ENCODE data around the gene TEX19. TPM values are rescaled to one million over a fixed set of nuclear protein-coding genes. Genes with fewer than 3 reads are reported as not detected.
"Not testable (repeated sequence)": the region's sequence is repeated elsewhere in the genome, so short reads cannot be mapped to it uniquely, and the experiment has no call there.

The TEX19 gene
- total and polyA plus RNA-seq, 2 experiments from 2014 or later: 0.10 to 0.66 TPM

DNA sequence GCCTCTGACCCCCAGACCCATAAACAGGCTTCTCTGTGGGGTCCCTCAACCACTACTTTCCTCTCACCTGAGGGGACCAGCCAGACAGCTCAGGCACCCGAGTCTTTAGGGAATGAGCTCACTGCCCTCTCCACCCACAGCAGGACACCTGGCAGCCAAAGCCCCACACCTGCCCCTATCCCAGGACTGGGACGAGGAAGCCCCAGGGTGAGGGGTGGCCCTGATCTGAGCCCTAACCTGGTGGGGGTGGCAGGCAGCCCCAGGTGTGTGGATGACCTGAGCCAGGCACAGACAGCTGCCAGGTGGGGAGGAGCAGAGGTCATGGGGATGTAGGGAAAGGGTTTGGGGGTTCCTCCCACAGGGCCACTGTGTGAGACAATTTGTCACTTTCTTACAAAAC, 1.7 kb upstream of the TEX19 start:
- Mint-ChIP-seq H3K4me3 (no peak overlapping the region), H3K27me3 (ENCODE audit: insufficient read depth, low read depth, poor library complexity) (peaks cover 17% of the 10 kb centered on the region), H3K4me1 (peaks cover 12% of the 10 kb centered on the region), H3K27ac (no peak overlapping the region), H3K36me3 (ENCODE audit: low read depth) (no peaks in the 10 kb centered on the region), H3K9me3 (no peaks in the 10 kb centered on the region)
- H3K27me3 ChIP-seq (ENCODE audit: insufficient read depth): no peaks in the 10 kb centered on the region
- no peak overlapping the region for H3K27ac ChIP-seq (ENCODE audit: low read depth)
- DNase-seq (ENCODE audit: low spot score) (no peak), ATAC-seq (peak; percentile 20)
- H3K79me2 ChIP-seq (replicated peaks; ENCODE audit: insufficient read depth): no peaks in the 10 kb centered on the region
- no peaks in the 10 kb centered on the region for H3K4me1 ChIP-seq (ENCODE audit: insufficient read depth)
- no peak overlapping the region for H2AFZ ChIP-seq
- no peaks in the 10 kb centered on the region for H4K20me1 ChIP-seq (replicated peaks; ENCODE audit: insufficient read depth)
- no peak overlapping the region for H3K4me3 ChIP-seq
- TF ChIP-seq NANOG (IDR thresholded peaks at IDR 0.05; ENCODE audit: borderline replicate concordance) (no peak), EZH2 (IDR thresholded peaks at IDR 0.05; ENCODE audit: low read depth, unreplicated experiment) (no peak)
- TF ChIP-seq, protein P1, sequence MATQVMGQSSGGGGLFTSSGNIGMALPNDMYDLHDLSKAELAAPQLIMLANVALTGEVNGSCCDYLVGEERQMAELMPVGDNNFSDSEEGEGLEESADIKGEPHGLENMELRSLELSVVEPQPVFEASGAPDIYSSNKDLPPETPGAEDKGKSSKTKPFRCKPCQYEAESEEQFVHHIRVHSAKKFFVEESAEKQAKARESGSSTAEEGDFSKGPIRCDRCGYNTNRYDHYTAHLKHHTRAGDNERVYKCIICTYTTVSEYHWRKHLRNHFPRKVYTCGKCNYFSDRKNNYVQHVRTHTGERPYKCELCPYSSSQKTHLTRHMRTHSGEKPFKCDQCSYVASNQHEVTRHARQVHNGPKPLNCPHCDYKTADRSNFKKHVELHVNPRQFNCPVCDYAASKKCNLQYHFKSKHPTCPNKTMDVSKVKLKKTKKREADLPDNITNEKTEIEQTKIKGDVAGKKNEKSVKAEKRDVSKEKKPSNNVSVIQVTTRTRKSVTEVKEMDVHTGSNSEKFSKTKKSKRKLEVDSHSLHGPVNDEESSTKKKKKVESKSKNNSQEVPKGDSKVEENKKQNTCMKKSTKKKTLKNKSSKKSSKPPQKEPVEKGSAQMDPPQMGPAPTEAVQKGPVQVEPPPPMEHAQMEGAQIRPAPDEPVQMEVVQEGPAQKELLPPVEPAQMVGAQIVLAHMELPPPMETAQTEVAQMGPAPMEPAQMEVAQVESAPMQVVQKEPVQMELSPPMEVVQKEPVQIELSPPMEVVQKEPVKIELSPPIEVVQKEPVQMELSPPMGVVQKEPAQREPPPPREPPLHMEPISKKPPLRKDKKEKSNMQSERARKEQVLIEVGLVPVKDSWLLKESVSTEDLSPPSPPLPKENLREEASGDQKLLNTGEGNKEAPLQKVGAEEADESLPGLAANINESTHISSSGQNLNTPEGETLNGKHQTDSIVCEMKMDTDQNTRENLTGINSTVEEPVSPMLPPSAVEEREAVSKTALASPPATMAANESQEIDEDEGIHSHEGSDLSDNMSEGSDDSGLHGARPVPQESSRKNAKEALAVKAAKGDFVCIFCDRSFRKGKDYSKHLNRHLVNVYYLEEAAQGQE (IDR thresholded peaks at IDR 0.05; ENCODE audit: unreplicated experiment): no peak
- TF ChIP-seq, protein P2, sequence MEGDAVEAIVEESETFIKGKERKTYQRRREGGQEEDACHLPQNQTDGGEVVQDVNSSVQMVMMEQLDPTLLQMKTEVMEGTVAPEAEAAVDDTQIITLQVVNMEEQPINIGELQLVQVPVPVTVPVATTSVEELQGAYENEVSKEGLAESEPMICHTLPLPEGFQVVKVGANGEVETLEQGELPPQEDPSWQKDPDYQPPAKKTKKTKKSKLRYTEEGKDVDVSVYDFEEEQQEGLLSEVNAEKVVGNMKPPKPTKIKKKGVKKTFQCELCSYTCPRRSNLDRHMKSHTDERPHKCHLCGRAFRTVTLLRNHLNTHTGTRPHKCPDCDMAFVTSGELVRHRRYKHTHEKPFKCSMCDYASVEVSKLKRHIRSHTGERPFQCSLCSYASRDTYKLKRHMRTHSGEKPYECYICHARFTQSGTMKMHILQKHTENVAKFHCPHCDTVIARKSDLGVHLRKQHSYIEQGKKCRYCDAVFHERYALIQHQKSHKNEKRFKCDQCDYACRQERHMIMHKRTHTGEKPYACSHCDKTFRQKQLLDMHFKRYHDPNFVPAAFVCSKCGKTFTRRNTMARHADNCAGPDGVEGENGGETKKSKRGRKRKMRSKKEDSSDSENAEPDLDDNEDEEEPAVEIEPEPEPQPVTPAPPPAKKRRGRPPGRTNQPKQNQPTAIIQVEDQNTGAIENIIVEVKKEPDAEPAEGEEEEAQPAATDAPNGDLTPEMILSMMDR (conservative IDR thresholded peaks at IDR 0.05; ENCODE audit: low read depth in 2 of 2): no peak
- TF ChIP-seq, protein P3, sequence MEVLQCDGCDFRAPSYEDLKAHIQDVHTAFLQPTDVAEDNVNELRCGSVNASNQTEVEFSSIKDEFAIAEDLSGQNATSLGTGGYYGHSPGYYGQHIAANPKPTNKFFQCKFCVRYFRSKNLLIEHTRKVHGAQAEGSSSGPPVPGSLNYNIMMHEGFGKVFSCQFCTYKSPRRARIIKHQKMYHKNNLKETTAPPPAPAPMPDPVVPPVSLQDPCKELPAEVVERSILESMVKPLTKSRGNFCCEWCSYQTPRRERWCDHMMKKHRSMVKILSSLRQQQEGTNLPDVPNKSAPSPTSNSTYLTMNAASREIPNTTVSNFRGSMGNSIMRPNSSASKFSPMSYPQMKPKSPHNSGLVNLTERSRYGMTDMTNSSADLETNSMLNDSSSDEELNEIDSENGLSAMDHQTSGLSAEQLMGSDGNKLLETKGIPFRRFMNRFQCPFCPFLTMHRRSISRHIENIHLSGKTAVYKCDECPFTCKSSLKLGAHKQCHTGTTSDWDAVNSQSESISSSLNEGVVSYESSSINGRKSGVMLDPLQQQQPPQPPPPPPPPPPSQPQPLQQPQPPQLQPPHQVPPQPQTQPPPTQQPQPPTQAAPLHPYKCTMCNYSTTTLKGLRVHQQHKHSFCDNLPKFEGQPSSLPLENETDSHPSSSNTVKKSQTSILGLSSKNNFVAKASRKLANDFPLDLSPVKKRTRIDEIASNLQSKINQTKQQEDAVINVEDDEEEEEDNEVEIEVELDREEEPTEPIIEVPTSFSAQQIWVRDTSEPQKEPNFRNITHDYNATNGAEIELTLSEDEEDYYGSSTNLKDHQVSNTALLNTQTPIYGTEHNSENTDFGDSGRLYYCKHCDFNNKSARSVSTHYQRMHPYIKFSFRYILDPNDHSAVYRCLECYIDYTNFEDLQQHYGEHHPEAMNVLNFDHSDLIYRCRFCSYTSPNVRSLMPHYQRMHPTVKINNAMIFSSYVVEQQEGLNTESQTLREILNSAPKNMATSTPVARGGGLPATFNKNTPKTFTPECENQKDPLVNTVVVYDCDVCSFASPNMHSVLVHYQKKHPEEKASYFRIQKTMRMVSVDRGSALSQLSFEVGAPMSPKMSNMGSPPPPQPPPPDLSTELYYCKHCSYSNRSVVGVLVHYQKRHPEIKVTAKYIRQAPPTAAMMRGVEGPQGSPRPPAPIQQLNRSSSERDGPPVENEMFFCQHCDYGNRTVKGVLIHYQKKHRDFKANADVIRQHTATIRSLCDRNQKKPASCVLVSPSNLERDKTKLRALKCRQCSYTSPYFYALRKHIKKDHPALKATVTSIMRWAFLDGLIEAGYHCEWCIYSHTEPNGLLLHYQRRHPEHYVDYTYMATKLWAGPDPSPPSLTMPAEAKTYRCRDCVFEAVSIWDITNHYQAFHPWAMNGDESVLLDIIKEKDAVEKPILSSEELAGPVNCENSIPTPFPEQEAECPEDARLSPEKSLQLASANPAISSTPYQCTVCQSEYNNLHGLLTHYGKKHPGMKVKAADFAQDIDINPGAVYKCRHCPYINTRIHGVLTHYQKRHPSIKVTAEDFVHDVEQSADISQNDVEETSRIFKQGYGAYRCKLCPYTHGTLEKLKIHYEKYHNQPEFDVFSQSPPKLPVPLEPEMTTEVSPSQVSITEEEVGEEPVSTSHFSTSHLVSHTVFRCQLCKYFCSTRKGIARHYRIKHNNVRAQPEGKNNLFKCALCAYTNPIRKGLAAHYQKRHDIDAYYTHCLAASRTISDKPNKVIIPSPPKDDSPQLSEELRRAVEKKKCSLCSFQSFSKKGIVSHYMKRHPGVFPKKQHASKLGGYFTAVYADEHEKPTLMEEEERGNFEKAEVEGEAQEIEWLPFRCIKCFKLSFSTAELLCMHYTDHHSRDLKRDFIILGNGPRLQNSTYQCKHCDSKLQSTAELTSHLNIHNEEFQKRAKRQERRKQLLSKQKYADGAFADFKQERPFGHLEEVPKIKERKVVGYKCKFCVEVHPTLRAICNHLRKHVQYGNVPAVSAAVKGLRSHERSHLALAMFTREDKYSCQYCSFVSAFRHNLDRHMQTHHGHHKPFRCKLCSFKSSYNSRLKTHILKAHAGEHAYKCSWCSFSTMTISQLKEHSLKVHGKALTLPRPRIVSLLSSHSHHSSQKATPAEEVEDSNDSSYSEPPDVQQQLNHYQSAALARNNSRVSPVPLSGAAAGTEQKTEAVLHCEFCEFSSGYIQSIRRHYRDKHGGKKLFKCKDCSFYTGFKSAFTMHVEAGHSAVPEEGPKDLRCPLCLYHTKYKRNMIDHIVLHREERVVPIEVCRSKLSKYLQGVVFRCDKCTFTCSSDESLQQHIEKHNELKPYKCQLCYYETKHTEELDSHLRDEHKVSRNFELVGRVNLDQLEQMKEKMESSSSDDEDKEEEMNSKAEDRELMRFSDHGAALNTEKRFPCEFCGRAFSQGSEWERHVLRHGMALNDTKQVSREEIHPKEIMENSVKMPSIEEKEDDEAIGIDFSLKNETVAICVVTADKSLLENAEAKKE (CRISPR knock-in tag; IDR thresholded peaks at IDR 0.05): no peak
- no peaks in the 10 kb centered on the region for H3F3A ChIP-seq (replicated peaks; ENCODE audit: low read depth)
- no peak overlapping the region for H3K4me2 ChIP-seq
- H3K36me3 ChIP-seq (ENCODE audit: insufficient read depth): no peaks in the 10 kb centered on the region
- H3K9me2 ChIP-seq (ENCODE audit: insufficient read depth): no peaks in the 10 kb centered on the region

DNA sequence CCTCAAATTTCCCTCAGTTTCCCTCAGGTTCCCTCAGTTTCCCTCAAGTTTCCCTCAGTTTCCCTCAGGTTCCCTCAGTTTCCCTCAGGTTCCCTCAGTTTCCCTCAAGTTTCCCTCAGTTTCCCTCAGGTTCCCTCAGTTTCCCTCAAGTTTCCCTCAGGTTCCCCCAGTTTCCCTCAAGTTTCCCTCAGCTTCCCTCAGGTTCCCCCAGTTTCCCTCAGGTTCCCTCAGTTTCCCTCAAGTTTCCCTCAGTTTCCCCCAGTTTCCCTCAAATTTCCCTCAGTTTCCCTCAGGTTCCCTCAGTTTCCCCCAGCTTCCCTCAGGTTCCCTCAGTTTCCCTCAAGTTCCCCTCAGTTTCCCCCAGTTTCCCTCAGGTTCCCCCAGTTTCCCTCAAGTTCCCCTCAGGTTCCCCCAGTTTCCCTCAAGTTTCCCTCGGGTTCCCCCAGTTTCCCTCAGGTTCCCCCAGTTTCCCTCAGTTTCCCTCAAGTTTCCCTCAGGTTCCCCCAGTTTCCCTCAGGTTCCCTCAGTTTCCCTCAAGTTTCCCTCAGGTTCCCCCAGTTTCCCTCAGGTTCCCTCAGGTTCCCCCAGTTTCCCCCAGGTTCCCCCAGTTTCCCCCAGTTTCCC, 516 bp downstream of the TEX19 start:
- H3K27me3 ChIP-seq (ENCODE audit: insufficient read depth); H3F3A ChIP-seq (replicated peaks; ENCODE audit: low read depth); H3K27ac Mint-ChIP-seq; H3K9me2 ChIP-seq (ENCODE audit: insufficient read depth); ATAC-seq; H2AFZ ChIP-seq; H3K9me3 Mint-ChIP-seq; H3K36me3 Mint-ChIP-seq (ENCODE audit: low read depth); DNase-seq (ENCODE audit: low spot score); H4K20me1 ChIP-seq (replicated peaks; ENCODE audit: insufficient read depth); H3K4me3 Mint-ChIP-seq; H3K4me2 ChIP-seq; H3K79me2 ChIP-seq (replicated peaks; ENCODE audit: insufficient read depth); H3K36me3 ChIP-seq (ENCODE audit: insufficient read depth); H3K4me3 ChIP-seq; H3K27ac ChIP-seq (ENCODE audit: low read depth); H3K4me1 ChIP-seq (ENCODE audit: insufficient read depth): not testable (repeated sequence)
- peaks cover 20% of the 10 kb centered on the region for H3K4me1 Mint-ChIP-seq
- H3K27me3 Mint-ChIP-seq (ENCODE audit: insufficient read depth, low read depth, poor library complexity): peaks cover 15% of the 10 kb centered on the region

Measured in GM23338 (cell line).